ENCODE results near the gene CYP2J2. TPM values are rescaled to one million over a fixed set of nuclear protein-coding genes. Genes with fewer than 3 reads are reported as not detected.
"Not testable (repeated sequence)": the region's sequence is repeated elsewhere in the genome, so short reads cannot be mapped to it uniquely, and the experiment has no call there.

CYP2J2 gene
- total RNA-seq, 1 experiment from 2014 or later, result 1.7 TPM

DNA sequence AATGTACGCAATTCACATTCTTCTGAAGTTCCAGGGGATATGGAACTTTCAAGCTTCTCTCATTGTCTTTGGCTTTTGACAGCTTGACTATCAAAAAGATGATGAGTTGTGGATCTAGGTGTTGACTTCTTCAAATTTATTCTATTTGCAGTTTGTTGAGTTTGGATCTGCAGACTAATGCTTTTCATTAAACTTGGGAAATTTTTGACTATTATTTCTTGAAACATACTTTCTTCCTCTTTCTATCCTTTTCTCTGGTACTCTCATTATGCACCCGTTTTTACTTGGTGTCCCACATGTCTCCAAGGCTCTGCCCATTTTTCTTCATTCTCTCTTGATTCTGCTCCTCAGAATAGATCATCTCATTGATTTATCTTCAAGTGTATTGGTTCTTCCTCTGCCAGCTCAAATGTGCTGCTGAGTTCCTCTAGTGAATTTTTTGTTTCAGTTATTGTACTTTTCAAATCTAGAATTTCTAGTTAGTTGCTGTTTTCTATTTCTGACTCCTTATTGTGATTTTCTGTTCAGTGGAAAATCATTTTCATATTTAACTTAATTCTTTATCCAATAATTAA is 49.4 kb downstream of the CYP2J2 start:
- no peak for DNase-seq (ENCODE audit: low read depth)

DNA sequence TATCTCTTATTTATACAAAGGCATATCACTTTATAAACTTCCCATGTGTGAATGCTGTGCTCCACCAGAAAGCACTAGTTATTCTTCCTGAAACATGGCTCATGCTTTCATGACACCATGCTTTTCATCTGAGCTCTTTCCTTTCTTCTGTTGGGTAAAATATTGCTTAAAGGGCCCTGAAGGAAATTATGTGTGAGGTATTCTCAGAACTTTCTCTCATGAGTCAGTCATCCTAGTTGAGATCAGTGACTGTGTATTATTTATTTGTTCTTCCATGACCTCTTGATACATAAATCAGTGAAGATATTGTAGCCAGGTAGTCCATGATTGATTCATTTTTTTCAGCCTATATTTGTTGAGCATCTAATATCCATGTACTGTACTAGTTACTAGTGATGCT is 54.8 kb downstream of the CYP2J2 start:
- no peak for DNase-seq (ENCODE audit: low read depth)

DNA sequence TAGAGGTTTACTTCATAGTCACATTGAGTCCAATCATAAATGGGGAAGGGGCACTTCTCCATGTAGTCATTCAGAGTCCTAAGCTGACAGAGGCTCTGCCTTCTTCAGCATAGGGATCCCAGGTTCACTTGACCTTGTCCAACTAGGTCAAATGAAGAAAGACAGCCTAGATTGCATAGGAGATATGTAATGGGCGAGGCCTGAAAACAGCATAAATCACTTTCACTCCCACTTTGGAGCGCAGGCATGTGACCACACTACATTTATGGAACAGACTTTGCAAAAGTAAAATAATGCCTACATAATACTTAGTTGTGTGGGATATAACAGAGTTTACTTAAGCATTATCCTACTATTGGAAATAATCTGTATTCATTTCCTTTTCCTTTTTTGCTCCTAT is 60.1 kb downstream of the CYP2J2 start:
- no peak for DNase-seq (ENCODE audit: low read depth)

DNA sequence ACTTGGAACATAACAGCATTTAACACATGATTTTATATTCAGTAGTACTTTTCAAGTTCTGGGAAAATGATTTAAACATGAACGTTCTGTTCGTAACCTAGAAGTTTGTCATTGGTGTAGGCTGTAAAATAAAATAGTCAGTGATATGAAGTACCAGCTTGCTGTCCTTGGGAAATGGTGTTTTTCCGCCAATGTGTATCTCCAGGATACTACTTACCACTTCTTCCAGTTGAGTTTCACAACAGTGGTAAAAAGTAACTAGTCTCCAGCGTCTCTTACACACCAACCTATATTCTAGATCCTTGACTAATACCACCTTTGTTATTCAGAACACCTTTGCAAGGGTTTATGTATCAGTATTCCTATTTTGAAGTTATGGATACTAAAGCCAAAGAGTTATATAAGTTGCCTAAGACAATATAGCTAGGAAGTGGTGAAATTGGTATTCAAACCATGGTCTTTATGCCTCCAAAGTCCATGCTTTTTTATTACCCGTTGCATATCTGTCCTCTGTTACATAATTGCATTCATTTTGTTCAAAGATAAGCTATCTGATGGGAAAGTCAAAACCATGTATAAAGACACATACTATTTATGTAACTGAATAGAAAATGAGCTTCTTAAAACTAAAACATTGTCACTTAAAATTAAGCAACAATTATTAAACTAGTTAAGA is 68.8 kb downstream of the CYP2J2 start:
- DNase-seq (ENCODE audit: low read depth), result no peak

DNA sequence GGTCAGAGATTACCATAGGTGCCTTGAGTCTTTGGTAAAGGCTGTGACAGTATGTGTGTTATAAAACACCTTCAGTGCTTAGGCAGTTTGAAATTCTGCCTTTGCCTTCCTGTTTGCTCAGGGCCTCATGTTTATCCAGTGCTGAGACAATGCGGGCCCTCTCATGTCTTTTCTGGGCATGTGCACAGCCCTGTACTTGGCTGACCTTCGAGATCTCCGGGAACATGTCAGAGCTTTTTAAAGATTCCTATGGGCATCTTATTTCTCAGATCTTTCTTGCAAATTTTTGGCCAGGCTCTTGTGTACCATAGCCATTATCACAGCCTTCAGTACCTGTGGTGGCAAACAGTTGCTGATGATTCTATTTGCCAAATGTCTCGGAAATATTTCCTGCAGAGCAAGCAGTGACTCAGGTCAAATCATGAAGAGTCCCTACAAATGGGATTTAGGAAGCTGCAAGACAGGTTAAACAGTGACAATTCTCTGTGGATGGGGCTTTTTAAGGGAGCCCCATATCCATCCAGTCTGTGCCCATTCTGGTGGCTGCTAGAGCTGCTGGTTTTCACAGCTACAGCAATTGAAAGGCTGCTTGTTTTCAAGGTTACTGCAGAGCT is 69.7 kb downstream of the CYP2J2 start:
- no peak for DNase-seq (ENCODE audit: low read depth)

DNA sequence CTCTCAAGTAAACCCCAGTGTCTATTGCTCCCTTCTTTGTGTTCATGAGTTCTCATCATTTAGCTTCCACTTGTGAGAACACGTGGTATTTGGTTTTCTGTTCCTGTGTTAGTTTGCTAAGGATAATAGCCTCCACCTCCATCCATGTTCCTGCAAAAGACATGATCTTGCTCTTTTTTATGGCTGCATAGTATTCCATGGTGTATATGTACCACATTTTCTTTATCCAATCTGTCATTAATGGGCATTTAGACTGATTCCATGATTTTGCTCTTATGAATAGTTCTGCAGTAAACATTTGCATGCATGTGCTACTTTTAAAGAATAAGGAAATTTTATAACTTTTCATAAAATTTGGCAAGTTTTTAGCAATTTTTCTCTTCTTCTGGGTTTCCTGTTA is 71.3 kb downstream of the CYP2J2 start:
- not testable (repeated sequence) for DNase-seq (ENCODE audit: low read depth)

DNA sequence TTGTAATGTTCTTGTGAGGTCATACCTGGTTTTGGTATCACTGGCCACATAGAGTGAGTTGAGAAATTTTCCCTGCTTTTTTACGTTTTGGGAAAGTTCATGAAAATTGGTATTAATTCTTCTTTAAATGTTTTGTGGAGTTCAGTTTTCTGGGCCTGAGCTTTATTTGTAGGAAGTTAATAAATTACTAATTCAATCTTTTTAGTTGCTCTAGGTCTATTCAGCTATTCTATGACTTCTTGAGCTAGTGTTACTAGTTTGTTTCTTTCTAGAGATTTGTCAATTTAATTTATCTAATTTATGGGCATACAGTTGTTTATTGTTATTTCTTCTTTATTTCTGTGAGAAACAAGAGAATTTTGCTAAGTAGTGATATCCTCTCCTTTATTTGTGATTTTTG is 74.5 kb downstream of the CYP2J2 start:
- no peak for DNase-seq (ENCODE audit: low read depth)

DNA sequence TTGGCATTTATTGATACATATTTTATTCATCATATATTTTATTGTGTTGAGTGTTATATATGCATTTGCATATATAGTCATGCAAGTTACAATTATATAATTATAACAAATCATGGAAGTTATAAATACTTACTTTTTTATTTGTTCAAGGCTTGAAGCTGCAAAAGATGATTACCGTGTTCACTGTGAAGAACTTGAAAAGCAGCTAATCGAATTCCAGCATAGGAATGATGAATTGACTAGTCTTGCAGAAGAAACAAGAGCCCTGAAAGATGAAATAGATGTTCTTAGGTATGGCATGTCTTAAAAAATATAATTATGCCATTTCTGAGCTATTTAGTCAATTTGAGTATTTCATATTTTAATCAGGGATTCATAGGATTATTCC is 79.7 kb downstream of the CYP2J2 start:
- no peak for DNase-seq (ENCODE audit: low read depth)

DNA sequence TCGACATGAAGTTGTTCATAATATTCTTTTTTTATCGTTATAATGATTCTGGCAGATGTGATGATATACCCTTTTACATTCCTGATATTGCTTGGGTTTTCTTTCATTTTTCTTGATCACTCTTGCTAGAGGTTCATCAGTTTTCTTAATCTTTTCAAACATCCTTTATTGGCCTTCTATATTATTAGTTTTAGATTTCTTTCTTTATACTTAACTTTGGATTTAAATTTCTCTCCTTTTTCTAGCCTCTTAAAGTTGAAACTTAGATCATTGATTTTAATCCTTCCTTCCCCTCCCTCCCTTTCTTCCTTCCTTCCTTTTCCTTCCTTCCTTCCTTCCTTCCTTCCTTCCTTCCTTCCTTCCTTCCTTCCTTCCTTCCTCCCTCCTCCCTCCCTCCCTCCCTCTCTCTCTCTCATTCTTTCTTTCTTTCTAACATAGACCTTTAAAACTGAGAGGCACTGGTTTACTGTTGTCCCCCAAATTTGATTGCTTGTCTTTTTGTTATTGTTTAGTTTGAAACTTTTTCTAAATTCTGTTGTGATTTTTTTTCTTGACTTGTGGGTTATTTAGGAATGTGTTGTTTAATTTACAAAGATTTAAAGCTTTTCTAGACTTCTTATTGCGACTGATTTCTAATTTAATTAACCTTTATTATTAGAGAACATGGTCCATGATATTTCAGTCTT is 80.2 kb downstream of the CYP2J2 start:
- no peak for DNase-seq (ENCODE audit: low read depth)

DNA sequence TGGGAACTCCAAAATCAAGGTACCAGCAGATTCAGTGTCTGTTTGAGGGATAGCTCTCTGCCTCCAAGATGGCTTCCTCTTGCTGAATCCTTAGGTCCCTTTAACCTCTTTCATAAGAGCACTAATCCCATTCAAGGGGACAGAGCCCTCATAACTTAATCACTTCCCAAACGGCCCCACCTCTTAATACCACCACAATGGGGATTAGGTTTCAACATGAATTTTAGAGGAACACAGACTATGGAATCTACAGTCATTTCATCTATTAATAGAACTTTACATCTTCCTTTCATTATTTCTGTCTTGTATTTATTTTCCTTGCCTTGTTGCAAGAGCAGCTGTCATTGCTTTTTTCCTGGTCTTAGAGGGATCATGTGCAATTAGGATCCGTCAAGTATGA is 81.5 kb downstream of the CYP2J2 start:
- DNase-seq (ENCODE audit: low read depth), result no peak

Other genes with a start within 250 kb of the CYP2J2 start
- gene HOOK1, start 111.8 kb downstream of the CYP2J2 start, total RNA-seq (2014; rRNA removed; shearing (Covaris generic)), result 0.07 TPM in 1 of 2 replicates, not detected in the other
- gene C1orf87, start 147.0 kb upstream of the CYP2J2 start, total RNA-seq (2014; rRNA removed; shearing (Covaris generic)), result not detected in 2 replicates

Measured in M059J (cell line).